ENCODE data around the gene DR1. TPM values are rescaled to one million over a fixed set of nuclear protein-coding genes. Genes with fewer than 3 reads are reported as not detected.

DR1 gene
- total RNA-seq, 4 donors from 2014 or later = 26.8 to 59.1 (median 37.9) TPM

DNA sequence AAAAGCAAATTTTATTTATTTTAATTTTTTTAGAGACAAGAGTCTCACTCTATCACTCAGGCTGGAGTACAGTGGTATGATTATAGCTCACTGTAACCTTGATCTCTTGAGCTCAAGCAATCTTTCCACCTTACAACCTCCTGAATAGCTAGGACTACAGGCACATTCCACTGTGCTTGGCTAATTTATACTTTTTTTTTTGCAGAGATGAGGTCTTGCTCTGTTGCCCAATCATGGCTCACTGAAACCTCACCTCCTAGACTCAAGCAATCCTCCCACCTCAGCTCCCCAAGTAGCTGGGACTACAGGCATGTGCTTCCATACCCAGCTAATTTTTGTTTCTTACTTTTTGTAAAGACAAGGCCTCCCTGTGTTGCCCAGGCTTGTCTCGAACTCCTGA, 49.5 kb downstream of the DR1 start:
- Histone ChIP-seq H3K27ac (no peak overlapping the region), H3K4me1 (no peaks in the 10 kb centered on the region), H3K27me3 (no peaks in the 10 kb centered on the region), H3K9me3 (no peaks in the 10 kb centered on the region), H3K36me3 (no peaks in the 10 kb centered on the region), H3K4me3 (no peak overlapping the region)
- DNase-seq (no peak), ATAC-seq (no peak)
- intact Hi-C loops (cut with DNase I; ENCODE audit: low total_unique reads) = no loop called here
- TF ChIP-seq POLR2A (IDR thresholded peaks at IDR 0.05) = no peak
- TF ChIP-seq, protein P1, sequence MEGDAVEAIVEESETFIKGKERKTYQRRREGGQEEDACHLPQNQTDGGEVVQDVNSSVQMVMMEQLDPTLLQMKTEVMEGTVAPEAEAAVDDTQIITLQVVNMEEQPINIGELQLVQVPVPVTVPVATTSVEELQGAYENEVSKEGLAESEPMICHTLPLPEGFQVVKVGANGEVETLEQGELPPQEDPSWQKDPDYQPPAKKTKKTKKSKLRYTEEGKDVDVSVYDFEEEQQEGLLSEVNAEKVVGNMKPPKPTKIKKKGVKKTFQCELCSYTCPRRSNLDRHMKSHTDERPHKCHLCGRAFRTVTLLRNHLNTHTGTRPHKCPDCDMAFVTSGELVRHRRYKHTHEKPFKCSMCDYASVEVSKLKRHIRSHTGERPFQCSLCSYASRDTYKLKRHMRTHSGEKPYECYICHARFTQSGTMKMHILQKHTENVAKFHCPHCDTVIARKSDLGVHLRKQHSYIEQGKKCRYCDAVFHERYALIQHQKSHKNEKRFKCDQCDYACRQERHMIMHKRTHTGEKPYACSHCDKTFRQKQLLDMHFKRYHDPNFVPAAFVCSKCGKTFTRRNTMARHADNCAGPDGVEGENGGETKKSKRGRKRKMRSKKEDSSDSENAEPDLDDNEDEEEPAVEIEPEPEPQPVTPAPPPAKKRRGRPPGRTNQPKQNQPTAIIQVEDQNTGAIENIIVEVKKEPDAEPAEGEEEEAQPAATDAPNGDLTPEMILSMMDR (IDR thresholded peaks at IDR 0.05 in 4 of 5, conservative IDR thresholded peaks at IDR 0.05 in 1 of 5) = no peak
- in situ Hi-C loops (cut with MboI; ENCODE audit: low sequenced_read_pairs in 4 of 4) = no loop called here

DNA sequence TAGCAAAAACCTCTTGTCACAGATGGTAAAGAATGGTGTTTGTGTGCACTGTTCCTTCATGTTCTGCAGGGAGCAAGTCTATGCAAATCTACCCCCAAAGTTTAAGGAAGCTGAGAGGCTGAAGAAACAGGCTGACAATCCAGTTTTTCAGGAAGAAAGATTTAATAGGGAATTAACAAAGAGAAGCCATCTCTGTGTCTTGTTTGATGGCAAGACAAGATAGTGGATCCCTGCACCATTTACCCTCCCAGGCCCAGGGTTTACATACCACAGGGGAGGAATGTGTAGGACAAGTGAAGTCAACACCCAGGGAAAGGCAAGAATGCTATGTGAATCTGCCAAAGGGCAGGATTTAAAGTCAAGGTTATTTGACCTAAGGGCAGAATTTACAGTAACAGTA, 54.1 kb downstream of the DR1 start:
- Histone ChIP-seq H3K4me3 (no peak overlapping the region), H3K27ac (no peak overlapping the region), H3K9me3 (no peaks in the 10 kb centered on the region), H3K4me1 (no peaks in the 10 kb centered on the region), H3K36me3 (no peaks in the 10 kb centered on the region), H3K27me3 (no peaks in the 10 kb centered on the region)
- TF ChIP-seq POLR2A (IDR thresholded peaks at IDR 0.05) = no peak
- TF ChIP-seq, protein P1 (IDR thresholded peaks at IDR 0.05 in 4 of 5, conservative IDR thresholded peaks at IDR 0.05 in 1 of 5) = no peak
- in situ Hi-C loops (cut with MboI; ENCODE audit: low sequenced_read_pairs in 4 of 4) (loop anchor here in 1 of 4 donors (25.0 kb wide), 1 partner anchor 87 kb away; no protein-coding TSS in a partner anchor), intact Hi-C loops (cut with DNase I; ENCODE audit: low total_unique reads) (no loop called here)
- ATAC-seq (no peak), DNase-seq (no peak)

GRCh38 chr1:93408203-93408602, 62.5 kb downstream of the DR1 start:
- Histone ChIP-seq H3K4me3 (no peak overlapping the region), H3K27ac (no peak overlapping the region), H3K4me1 (no peaks in the 10 kb centered on the region), H3K27me3 (no peaks in the 10 kb centered on the region), H3K36me3 (no peaks in the 10 kb centered on the region), H3K9me3 (no peaks in the 10 kb centered on the region)
- DNase-seq (no peak), ATAC-seq (no peak)
- no peak for TF ChIP-seq POLR2A (IDR thresholded peaks at IDR 0.05)
- TF ChIP-seq, protein P1 (IDR thresholded peaks at IDR 0.05 in 4 of 5, conservative IDR thresholded peaks at IDR 0.05 in 1 of 5) = no peak
- in situ Hi-C loops (cut with MboI; ENCODE audit: low sequenced_read_pairs in 4 of 4) = loop anchor here in 1 of 4 donors (25.0 kb wide), 1 partner anchor 96 kb away; no protein-coding TSS in a partner anchor
- intact Hi-C loops (cut with DNase I; ENCODE audit: low total_unique reads) = no loop called here

- TF ChIP-seq POLR2A (IDR thresholded peaks at IDR 0.05) = no peak
- TF ChIP-seq, protein P1 (IDR thresholded peaks at IDR 0.05 in 4 of 5, conservative IDR thresholded peaks at IDR 0.05 in 1 of 5) = no peak
- no peak overlapping the region for H3K4me3 ChIP-seq
- intact Hi-C loops (cut with DNase I; ENCODE audit: low total_unique reads) (no loop called here), in situ Hi-C loops (cut with MboI; ENCODE audit: low sequenced_read_pairs in 4 of 4) (loop anchor here in 1 of 4 donors (25.0 kb wide), 1 partner anchor 99 kb away; no protein-coding TSS in a partner anchor)
- H3K27me3 ChIP-seq = no peaks in the 10 kb centered on the region
- no peak overlapping the region for H3K27ac ChIP-seq
- H3K36me3 ChIP-seq = no peaks in the 10 kb centered on the region
- ATAC-seq (no peak), DNase-seq (no peak)
- H3K4me1 ChIP-seq = no peaks in the 10 kb centered on the region
- H3K9me3 ChIP-seq = no peaks in the 10 kb centered on the region
Measured at GRCh38 chr1:93411000-93411399, 65.3 kb downstream of the DR1 start.

DNA sequence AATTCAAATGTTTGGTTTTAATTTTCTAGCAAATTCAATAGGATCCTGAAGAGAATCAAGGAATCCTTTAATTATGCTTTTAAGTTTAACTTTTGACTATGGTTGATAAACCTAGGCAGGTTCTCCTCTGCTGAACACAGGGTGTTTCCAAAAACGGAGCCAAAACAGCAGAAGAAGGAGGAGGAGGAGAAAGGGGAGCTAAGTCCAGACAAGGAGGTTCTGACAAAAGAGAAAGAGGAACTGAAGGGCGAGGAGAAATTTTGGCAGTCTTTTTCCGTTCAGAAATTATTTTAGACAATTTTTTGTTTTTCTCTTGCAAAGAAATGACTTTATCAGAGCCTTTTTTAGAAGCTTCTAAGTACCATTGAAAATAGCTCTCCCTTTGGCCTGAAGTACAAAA, 69.0 kb downstream of the DR1 start:
- ATAC-seq (no peak), DNase-seq (no peak)
- H3K27me3 ChIP-seq = no peaks in the 10 kb centered on the region
- in situ Hi-C loops (cut with MboI; ENCODE audit: low sequenced_read_pairs in 4 of 4) (loop anchor here in 1 of 4 donors (25.0 kb wide), 1 partner anchor 102 kb away; no protein-coding TSS in a partner anchor), intact Hi-C loops (cut with DNase I; ENCODE audit: low total_unique reads) (no loop called here)
- H3K36me3 ChIP-seq = no peaks in the 10 kb centered on the region
- H3K4me1 ChIP-seq = no peaks in the 10 kb centered on the region
- no peak overlapping the region for H3K4me3 ChIP-seq
- H3K27ac ChIP-seq = peak overlapping the region in 1 of 4 donors; percentile 44
- no peaks in the 10 kb centered on the region for H3K9me3 ChIP-seq
- TF ChIP-seq POLR2A (IDR thresholded peaks at IDR 0.05) = no peak
- TF ChIP-seq, protein P1 (IDR thresholded peaks at IDR 0.05 in 4 of 5, conservative IDR thresholded peaks at IDR 0.05 in 1 of 5) = no peak

All from gastrocnemius medialis (tissue), 4 donors.